NCI-H2081 (cell line): ENCODE measurements around the gene MAP2K2.
"Not testable (repeated sequence)": the region's sequence is repeated elsewhere in the genome, so short reads cannot be mapped to it uniquely, and the experiment has no call there.

Experiments
- DNase-seq, 2 experiments: peaks; one replicate each; lab custom pipeline; 2025; lab: John Stamatoyannopoulos, UW

Gene MAP2K2

DNA sequence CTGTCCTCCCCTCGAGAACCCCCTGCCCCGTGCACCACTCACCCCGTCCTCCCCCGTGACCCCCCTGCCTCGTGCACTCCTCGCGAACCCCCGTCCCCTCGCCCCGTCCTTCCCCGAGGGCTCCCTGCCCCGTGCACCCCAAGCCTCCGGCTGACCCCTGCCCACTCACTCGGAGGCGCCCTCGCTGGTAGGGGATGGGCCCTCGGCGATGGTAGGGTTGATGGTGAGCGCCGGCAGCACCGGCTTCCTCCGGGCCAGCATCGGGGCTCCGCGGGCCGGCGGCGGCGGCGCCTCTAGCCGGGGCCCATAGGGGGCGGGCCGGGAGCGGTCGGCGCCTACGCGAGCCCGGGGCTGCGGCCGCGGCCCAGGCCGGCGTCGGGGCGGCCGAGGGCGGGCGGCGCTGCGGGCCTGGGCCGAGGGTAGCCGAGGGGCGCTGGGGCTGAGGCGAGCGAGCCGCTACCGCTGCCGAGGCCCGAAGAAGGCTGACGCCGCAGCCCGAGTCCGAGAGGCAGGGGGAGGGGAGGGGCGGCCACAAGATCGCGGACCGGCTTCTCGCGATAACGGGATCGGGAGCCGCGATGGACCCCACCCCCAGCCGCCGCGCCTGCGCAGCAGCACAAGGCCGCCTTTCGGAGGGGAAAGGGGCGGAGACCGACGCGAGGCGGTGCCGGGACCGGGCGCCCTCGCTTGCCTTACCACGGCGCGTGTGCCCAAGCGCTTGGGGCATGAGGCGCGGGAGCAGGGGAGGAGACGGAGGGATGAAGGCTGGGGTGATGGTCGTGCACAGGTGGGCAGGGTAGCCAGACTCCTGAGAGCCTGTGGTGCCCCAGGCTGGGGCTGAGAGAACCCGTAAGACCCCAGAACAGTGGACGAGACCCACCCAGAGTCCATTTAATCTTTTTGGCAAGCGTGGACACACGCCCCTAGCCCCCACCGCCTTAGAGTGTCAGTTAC is at the start of gene MAP2K2:
Gene MAP2K2, minus strand, starts transcription at position 508 of the 954 bp plus-strand sequence. Its CDS starts 247 bp downstream, at position 261.
- DNase-seq = peak; percentile 89 to 93

- DNase-seq = no peak
Observed at GRCh38 chr19:4172861-4173473, 49.0 kb upstream of the MAP2K2 start.

GRCh38 chr19:4171676-4172075 is 47.8 kb upstream of the MAP2K2 start:
- DNase-seq = no peak

GRCh38 chr19:4164262-4164661 is 40.3 kb upstream of the MAP2K2 start:
- DNase-seq = no peak

DNA sequence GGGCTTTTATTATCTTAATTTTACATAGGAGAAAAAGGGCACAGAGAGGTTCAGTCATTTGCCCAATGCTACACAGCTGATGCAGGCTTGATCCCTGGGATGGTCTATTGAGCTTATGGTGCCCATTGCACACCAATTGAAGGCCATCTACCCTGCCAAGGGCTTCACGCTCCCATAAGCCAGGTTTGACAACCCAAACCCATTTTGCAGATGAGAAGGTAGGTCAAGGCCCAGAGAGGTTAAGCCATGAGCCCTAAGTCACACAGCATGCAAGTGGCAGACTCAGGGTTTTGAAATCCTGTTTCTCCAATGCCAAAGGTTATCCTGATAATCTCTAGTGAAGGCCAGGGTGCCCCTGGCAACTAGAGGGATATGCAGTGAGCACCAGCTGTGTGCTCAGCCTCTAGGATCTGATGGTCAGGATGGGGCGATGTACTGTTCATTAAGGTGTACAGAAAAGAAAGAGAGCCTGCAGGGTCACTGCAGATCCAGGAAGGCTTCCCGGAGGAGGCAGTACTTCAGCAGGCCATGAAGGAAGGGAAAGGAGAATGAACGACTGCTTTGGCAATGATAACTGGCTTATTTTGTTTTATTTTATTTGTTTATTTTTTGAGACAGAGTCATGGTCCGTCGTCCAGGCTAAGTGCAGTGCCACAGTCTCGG is 37.6 kb upstream of the MAP2K2 start:
- DNase-seq = no peak

- not testable (repeated sequence) for DNase-seq
Observed at GRCh38 chr19:4157971-4158370, 34.0 kb upstream of the MAP2K2 start.

GRCh38 chr19:4157164-4157563 is 33.2 kb upstream of the MAP2K2 start:
- DNase-seq = no peak

DNA sequence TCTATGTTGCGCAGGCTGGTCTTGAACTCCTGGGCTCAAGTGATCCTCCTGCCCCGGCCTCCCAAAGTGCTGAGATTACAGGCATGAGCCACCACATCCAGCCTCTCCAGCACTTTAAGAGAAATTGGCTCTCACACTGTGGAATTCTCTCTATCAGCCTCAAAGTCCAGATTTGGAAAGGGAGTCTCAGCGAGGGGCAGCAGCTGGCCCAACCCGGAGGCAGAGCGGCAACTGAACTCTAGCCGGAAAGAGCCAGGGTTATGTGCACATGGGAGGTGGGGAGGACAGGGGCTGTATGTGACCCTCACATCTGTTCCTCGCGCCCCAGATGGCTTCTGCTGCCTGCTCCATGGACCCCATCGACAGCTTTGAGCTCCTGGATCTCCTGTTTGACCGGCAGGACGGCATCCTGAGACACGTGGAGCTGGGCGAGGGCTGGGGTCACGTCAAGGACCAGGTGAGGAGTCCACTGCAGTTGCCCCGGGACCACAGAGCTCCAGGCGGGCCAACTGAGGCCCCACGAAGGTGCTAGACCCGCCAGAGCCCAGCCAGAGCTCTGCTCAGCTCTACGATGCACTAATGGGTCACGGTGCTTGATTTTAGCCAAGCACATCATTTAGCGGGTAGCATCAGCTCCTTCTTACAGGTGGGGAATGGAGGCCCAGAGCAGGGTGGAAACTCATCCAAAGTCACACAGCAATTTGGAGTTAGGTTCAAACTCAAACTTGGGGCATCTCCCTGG is 30.8 kb upstream of the MAP2K2 start:
- DNase-seq = no peak

- no peak for DNase-seq
Observed at GRCh38 chr19:4152241-4152998, 28.5 kb upstream of the MAP2K2 start.

GRCh38 chr19:4151623-4152022 is 27.7 kb upstream of the MAP2K2 start:
- DNase-seq = no peak

DNA sequence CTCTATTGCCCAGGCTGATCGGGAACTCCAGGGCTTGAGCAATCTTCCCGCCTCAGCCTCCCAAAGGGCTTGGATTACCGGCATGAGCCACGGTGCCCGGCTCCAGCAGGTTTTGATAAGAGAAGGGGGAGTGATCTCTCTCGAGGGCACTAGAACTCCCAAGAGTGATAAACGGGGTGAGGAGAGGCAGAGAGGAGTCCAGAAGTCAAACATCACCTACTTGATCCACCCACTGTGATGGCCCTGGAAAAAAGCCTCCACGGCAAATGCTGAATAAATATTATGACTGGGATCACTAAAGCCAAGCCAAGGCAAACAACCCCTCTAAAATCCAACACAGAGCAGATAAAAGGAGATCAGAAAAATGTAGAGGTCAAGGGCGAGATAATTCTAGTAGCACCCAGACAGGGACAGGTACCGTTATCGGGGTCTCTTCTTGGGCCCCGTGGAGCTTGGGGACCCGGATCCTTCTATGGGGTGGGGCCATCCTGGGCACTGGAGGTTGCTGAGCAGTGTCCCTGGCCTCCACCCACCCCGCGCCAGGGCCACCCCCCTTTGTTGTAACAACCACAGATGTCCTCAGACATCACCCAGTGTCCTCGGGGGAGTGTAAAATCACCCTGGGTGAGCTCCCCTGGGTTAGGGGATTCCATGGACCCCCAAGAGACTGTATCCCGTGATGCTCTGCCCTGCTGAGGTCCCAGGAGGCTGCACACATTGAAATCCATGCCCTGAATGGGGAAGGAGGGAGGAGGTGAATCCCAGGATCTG is 25.8 kb upstream of the MAP2K2 start:
- no peak for DNase-seq

DNA sequence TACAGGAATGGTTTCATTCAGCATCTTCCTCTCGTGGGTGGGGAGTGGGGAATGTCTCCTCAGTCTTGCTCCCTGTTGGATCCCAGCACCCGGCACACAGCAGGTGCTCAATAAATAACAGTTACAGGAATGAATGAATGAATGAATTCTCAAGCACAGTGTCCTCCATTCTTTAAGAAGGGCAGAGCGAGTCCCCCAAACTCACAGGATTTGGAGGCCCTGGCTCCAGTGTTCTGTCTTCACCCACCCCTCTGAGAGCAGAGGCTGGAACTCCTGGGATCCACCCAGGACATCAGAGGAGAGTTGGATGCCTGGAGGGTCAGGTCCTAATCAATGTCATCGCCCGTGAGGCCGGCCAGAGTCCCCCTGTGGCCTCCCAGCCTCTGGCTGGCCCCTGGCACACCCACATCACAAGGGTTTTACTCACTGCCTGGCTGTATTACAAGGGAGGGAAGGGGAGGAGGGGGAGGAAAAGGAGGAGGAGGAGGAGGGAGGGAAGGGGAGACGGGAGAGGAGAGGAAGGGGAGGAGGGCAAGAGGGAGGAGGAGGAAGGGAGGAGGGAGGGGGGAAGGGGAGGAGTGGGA is 20.8 kb upstream of the MAP2K2 start:
- no peak for DNase-seq

DNA sequence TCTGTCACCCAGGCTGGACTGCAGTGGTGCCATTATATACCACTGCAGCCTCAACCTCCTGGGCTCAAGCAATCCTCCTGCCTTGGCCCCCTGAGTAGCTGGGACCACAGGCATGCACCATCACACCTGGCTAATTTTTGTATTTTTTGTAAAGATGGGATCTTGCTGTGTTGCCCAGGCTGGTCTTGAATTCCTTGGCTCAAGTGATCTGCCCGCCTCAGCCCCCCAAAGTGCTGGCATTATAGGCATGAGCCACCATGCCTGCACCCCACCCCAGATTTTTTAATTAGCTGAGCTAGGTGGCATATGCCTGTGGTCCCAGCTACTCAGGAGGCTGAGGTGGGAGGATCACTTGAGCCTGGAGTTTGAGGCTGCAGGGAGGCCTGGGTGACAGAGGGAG is 19.0 kb upstream of the MAP2K2 start:
- DNase-seq = not testable (repeated sequence)

DNA sequence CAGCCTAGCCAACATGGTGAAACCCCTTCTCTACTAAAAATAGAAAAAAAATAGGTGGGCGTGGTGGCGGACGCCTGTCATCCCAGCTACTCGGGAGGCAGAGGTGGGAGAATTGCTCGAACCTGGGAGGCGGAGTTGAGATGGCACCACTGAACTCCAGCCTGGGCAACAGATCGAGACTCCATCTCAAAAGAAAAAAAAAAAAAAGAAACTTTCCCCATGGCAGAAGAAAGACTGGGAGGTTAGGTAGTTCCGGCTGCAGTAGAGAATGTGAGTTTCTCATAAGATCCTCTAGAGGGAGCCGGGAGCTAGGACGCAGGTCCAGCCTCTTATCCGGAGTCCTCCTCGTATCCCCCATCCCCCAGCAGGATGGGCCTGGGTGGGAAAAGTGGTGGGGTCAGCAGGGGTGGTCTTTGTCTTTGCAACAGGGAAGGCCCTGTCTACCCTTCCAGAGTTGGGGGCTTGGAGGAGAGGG is 16.4 kb upstream of the MAP2K2 start:
- peak; percentile 73 for DNase-seq

DNA sequence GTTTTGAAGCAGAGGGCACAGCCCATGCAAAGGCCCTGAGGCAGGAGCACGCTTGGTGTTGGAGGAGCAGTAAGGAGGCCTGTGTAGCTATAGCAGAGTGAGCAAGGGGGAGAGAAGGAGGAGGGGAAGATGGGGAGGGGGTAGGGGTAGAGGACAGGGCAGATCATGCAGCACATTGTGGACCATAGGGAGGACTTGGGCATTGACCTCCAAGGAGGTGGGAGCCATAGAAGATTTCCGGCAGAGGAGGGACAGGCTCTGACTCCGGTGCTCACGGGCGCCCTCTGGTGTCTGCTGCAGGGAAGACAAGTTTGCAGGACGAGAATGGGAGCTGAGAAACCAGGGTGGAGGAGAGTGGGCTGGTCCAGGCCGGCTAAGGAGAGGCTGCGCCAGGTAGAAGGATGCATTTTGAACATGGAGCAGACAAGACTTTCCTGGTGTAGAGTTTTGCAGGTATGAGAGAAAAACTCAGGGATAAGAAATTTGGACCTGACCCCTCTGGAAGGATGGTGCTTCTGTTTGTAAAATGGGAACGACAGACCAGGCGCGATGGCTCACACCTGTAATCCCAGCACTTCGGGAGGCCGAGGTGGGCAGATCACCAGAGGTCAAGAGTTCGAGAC is 15.8 kb upstream of the MAP2K2 start:
- peak; percentile 26 to 54 for DNase-seq

GRCh38 chr19:4138445-4138844 is 14.5 kb upstream of the MAP2K2 start:
- DNase-seq = no peak

DNA sequence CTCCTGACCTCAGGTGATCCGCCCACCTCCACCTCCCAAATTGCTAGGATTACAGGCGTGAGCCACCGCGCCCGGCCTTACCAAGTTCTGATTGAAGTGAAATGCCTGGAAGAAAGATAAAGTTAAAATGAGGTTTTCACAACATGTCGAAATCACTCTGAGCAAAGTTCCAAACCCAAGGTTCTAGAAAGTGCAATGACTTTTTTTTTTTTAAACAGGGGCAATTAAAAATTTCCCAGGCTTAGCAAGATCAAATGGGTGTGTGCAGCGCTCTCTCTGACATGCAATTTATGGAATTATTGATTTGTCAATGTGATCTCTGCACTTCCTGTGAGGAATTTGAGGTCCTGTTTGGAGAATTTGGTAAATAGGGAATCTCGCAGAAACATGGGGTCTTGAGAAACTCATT is 12.8 kb upstream of the MAP2K2 start:
- DNase-seq = no peak

DNA sequence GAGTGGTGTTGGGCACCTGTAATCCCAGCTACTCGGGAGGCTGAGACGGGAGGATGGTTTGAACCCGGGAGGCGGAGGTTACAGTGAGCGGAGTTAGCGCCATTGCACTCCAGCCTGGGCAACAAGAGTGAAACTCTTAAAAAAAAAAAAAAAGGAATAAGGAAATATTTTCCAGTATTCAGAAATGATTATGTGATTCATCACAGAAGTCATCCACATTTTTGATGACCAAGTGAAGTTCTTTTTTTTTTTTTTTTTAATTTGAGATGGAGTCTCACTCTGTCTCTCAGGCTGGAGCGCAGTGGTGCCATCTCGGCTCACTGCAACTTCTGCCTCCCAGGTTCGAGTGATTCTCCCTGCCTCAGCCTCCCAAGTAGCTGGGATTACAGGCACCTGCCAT is 11.5 kb upstream of the MAP2K2 start:
- DNase-seq = not testable (repeated sequence)

- no peak for DNase-seq
Observed at GRCh38 chr19:4134351-4134750, 10.4 kb upstream of the MAP2K2 start.
